Panc1 (cell line): Measurements from ENCODE around the gene ASCL1.

Experiments
- CTCF ChIP-seq: fragments of 450-650 bp; IDR thresholded peaks from 2 replicates; pipeline ENCODE4 v1.5.1; 2017; ENCODE audit warnings: mild to moderate bottlenecking
- POLR2AphosphoS5 ChIP-seq: IDR thresholded peaks from 2 replicates; pipeline ENCODE4 v1.6.1; 2012; ENCODE audit warnings: mild to moderate bottlenecking, low read depth, low read length, moderate library complexity
- SIN3A ChIP-seq: IDR thresholded peaks from 2 replicates; pipeline ENCODE4 v1.6.1; 2012; ENCODE audit warnings: low read depth, mild to moderate bottlenecking, low read length, moderate library complexity, borderline replicate concordance; ENCODE audit not compliant: insufficient read depth
- TCF7L2 ChIP-seq: IDR thresholded peaks from 2 replicates; pipeline ENCODE4 v1.6.1; 2011; ENCODE audit warnings: mild to moderate bottlenecking, low read depth, low read length, inconsistent platforms

GRCh38 chr12:102910792-102911191 lies 46.7 kb upstream of the ASCL1 start:
- TF ChIP-seq TCF7L2 (no peak), CTCF (no peak), POLR2AphosphoS5 (no peak), SIN3A (no peak)
